Measurements from ENCODE around the gene PRRX1.

The PRRX1 gene

DNA sequence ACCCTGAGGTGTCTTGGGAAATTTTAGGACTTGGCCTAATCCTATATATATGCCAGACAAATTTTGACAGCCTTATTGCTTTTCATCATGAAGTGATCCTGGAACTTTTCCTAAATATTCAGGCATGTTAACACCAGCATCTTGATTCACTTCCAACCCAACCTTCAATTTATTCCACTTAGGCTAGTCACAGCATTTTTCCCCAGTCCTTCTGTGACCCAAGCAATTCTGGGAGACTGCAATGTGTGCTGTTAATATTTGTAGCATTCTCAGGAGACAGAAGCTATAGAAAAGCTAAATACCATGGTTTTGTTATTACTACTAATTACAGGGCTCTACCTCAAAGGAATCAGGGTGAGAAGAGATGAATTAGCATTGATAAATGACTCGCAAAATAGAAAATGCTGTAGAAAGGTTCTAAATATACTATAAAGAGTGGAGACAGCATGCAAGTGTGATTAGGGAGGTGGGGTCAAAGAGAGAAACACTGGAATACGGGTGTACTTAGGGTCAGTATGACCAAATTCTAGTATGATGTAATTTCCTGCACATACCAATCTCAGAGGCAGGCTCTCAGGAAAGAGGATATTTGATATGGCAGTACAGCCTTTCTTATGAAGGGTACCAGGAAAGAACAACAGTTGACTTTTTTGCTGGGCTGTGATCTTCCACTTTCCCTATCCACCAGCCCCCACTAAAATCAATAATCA, 29.1 kb downstream of the PRRX1 start:
- no peak overlapping the region for H3K4me3 ChIP-seq (ENCODE audit: low read depth, low read length)
- TF ChIP-seq, protein P1, sequence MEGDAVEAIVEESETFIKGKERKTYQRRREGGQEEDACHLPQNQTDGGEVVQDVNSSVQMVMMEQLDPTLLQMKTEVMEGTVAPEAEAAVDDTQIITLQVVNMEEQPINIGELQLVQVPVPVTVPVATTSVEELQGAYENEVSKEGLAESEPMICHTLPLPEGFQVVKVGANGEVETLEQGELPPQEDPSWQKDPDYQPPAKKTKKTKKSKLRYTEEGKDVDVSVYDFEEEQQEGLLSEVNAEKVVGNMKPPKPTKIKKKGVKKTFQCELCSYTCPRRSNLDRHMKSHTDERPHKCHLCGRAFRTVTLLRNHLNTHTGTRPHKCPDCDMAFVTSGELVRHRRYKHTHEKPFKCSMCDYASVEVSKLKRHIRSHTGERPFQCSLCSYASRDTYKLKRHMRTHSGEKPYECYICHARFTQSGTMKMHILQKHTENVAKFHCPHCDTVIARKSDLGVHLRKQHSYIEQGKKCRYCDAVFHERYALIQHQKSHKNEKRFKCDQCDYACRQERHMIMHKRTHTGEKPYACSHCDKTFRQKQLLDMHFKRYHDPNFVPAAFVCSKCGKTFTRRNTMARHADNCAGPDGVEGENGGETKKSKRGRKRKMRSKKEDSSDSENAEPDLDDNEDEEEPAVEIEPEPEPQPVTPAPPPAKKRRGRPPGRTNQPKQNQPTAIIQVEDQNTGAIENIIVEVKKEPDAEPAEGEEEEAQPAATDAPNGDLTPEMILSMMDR (conservative IDR thresholded peaks at IDR 0.05; ENCODE audit: low read depth, low read length) = no peak
- DNase-seq (ENCODE audit: low read depth) = peak; percentile 88

DNA sequence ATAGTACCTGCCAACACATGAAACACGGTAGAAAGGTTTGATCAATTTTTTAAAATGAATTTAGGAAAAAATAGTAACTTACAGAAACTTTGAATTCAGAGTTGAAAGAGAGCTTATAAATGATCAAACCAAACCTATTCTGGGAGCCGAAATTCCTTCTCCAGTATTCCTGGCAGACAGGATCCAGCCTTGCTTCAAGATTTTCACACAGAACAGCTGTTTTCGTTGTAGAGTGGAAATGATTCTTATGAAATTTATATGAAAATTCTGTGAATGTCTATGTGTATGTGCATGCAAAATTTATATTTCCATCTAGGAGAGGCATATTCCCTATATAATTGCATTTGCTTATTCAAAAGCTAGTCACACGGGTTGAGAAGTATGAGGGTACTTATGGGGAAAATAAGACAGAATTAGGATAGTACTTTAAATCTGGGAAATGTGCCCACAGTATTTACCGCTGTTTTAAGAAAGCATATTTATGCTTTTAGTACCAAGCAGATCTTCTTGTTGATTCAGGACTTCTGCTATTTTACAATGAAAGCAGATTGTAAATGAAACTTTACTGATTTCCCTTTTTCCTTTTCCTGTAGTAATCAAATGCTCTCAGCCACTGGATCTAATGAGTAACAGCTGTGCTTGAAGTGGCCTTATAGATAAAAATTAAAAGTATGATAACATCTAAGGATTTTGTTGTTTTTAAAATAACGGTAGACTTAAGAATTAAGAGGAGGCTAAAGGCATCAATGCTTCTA, 30.4 kb downstream of the PRRX1 start:
- H3K4me3 ChIP-seq (ENCODE audit: low read depth, low read length) = no peak overlapping the region
- no peak for DNase-seq (ENCODE audit: low read depth)

DNA sequence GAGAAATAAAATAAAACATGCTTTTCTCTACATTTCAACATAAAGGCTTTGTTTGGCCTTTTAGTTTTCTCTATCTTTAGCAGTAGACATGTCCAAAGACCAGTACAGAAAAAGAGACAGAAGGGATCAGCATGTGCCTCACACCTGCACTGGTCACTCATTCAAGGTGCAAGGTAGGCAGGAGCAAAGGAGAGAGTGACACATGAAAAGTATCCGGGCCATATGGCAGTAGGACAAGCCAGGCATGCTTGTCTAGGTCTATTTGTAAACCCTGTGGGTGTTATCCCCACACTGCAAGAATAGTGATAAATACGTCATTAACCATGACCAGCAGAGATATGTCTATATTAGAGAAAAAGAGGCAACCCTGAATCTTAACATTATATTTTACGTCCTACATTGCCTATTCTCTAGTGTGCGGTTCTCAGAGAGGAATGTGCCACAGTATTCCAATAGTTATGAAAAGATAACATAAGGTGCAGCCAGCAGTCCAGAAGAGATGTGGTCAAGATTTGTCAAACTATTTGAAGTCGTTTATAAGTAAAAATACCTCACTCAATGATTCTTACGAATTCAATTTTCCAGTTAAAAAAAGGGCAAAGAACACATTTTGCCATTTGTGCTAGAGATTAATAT, 32.1 kb downstream of the PRRX1 start:
- no peak overlapping the region for H3K4me3 ChIP-seq (ENCODE audit: low read depth, low read length)
- TF ChIP-seq, protein P1 (conservative IDR thresholded peaks at IDR 0.05; ENCODE audit: low read depth, low read length) = no peak
- DNase-seq (ENCODE audit: low read depth) = no peak

More for the DNA sequence above, 30.4 kb downstream of the PRRX1 start:
- TF ChIP-seq, protein P1 (conservative IDR thresholded peaks at IDR 0.05; ENCODE audit: low read depth, low read length) = no peak

DNA sequence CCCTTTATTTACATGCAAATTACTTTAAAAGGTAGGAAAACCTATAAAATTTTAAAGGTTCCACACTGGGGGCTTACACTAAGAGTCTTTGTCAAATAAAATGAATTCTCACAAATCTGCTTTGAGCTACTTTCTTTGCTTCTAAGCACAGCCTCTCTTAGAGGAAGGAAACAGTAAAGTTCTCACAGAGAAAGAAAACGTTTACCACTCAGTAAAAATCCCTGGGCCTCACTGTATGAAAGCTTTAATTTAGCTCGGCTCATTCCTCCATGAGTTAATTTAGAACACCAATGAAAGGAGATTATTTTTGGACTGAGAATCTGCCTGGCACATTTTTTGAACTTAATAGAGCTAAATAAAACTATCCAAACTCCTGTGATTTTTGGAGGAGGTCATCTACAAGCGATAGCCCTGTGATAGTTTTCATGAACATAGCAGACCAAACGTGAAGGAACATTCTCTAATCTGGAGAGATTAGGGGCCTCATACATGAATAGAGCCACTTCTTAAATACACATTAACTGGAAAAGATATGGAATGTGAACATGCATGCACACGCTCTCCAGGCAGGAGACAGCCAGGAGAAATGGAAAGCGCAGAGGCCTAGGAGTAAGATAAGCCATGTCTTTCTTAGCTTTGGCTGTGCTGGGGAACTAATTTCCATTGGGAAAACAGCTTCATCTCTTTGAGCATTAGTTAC, 32.8 kb downstream of the PRRX1 start:
- DNase-seq (ENCODE audit: low read depth) = no peak
- TF ChIP-seq, protein P1 (conservative IDR thresholded peaks at IDR 0.05; ENCODE audit: low read depth, low read length) = no peak
- no peak overlapping the region for H3K4me3 ChIP-seq (ENCODE audit: low read depth, low read length)

DNA sequence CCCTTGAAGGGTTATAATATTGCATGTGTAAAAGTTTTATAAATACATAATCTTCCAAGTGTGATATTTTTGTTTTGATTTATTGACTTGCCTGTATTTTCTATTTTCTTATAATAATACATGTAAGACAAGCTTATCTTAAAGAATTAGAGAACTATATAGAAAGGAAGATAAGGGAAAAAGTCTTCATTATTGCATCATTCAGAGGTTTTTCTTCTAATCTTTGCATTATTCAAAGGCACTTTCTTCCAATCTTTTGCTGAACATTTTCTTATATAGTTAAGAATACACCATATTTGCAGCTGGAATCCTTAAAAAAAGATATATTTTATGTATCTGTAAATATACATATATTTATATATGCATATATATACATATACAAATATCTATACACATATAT, 33.4 kb downstream of the PRRX1 start:
- no peak for DNase-seq (ENCODE audit: low read depth)
- TF ChIP-seq, protein P1 (conservative IDR thresholded peaks at IDR 0.05; ENCODE audit: low read depth, low read length) = no peak
- no peak overlapping the region for H3K4me3 ChIP-seq (ENCODE audit: low read depth, low read length)

DNA sequence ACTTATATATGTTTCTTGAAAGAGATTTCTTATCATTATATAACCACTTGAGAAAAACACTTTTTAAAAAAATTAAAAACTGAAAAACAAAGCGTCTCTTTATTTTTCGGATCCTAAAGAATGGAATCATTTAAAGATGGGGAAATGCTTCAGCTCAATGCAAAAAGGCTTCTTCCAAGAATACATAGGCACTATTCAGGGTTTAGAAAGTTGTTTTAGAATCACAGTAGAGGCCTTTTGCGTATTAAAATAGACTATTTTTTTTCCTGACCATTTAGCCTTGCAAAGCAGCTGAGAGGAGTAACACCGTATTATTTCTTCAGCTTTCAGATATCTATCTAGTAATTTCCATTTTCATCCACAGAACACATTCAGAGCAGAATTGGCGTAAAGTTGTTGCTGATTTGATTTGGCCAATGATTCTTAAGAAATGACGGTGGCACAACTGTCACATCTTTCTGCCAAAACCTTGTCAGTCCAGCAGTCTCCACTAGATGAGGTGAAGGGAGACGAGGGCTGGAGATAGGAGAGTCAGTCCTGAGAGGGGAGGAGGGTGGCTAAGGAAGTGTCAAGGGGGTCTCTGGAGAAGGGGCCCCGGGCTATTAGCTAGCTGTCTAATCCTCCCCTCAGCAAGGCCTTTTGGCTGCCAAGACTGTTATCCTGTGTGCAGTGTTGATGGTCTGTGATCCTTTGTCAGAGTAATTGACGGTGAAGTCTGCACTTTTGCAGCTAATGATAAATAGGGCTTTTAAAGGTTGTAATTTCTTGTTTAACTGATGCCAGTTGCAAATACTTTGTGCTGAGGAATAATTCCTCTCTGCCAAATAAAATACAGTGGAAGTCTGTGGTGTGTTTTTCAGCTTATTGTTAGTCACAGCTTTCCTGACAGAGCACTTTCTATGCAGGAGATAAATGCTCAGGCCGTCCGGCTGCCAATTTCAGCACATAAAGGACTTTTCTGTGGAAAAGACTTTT, 34.7 kb downstream of the PRRX1 start:
- no peak overlapping the region for H3K4me3 ChIP-seq (ENCODE audit: low read depth, low read length)
- TF ChIP-seq, protein P1 (conservative IDR thresholded peaks at IDR 0.05; ENCODE audit: low read depth, low read length) = no peak
- DNase-seq (ENCODE audit: low read depth) = peak; percentile 37
